Endodermal cell (in vitro differentiated cells): ENCODE measurements around the gene HS3ST3B1. TPM values are rescaled to one million over a fixed set of nuclear protein-coding genes. Genes with fewer than 3 reads are reported as not detected.
A peak's percentile ranks its signal among the peaks of the same experiment; 100 is the strongest.

Source experiments
- DNase-seq: peaks from one replicate; pipeline ENCODE4 v3.0.0-alpha.2; 2017
- H3K27ac ChIP-seq: 2 replicates; pipeline ENCODE4 v1.5.1; 2013; ENCODE audit warnings: mild to moderate bottlenecking, low read depth, low read length, moderate library complexity
- H3K27me3 ChIP-seq: 2 replicates; pipeline ENCODE4 v1.6.1; 2013; ENCODE audit warnings: mild to moderate bottlenecking, low read length, moderate library complexity; ENCODE audit not compliant: insufficient read depth, control insufficient read depth, poor library complexity, severe bottlenecking
- H3K36me3 ChIP-seq: 2 replicates; pipeline ENCODE4 v1.7.0; 2013; ENCODE audit warnings: mild to moderate bottlenecking, low read length, moderate library complexity; ENCODE audit not compliant: control insufficient read depth, insufficient read depth
- H3K4me1 ChIP-seq: one replicate; pipeline ENCODE4 v1.7.0; 2013; ENCODE audit warnings: low read length; ENCODE audit not compliant: control insufficient read depth, insufficient read depth
- H3K4me3 ChIP-seq: 2 replicates; pipeline ENCODE4 v1.5.1; 2013; ENCODE audit warnings: mild to moderate bottlenecking, low read length, moderate library complexity
- H3K9ac ChIP-seq: 2 replicates; pipeline ENCODE4 v1.6.1; 2013; ENCODE audit warnings: mild to moderate bottlenecking, low read length, moderate library complexity; ENCODE audit not compliant: poor library complexity, severe bottlenecking; ENCODE audit errors: extremely low read depth
- H3K9me3 ChIP-seq: 2 replicates; pipeline ENCODE4 v1.6.1; 2013; ENCODE audit warnings: mild to moderate bottlenecking, low read length, moderate library complexity; ENCODE audit not compliant: control insufficient read depth
- H3K27ac Mint-ChIP-seq: 2 replicates; pipeline ENCODE4 v1.8.0; 2020; ENCODE audit warnings: mixed read lengths
- H3K27me3 Mint-ChIP-seq: 2 replicates; pipeline ENCODE4 v1.8.0; 2021; ENCODE audit warnings: mild to moderate bottlenecking, mixed read lengths; ENCODE audit not compliant: insufficient read depth
- H3K36me3 Mint-ChIP-seq: 2 replicates; pipeline ENCODE4 v1.8.0; 2020; ENCODE audit warnings: low read depth, mixed read lengths
- H3K4me1 Mint-ChIP-seq: 2 replicates; pipeline ENCODE4 v1.8.0; 2020; ENCODE audit warnings: mixed read lengths
- H3K4me3 Mint-ChIP-seq: 2 replicates; pipeline ENCODE4 v1.8.0; 2020; ENCODE audit warnings: mild to moderate bottlenecking, moderate library complexity, mixed read lengths
- H3K9me3 Mint-ChIP-seq: 2 replicates; pipeline ENCODE4 v1.8.0; 2020; ENCODE audit warnings: mild to moderate bottlenecking, mixed read lengths
- CTCF ChIP-seq: fragments of 200-600 bp; sonication (generic); conservative IDR thresholded peaks from 2 replicates; pipeline ENCODE4 v1.5.0; 2021; ENCODE audit warnings: antibody characterized with exemption, mild to moderate bottlenecking
- WGBS, 2 experiments: methylation state at CpG; one replicate each; pipeline versions ENCODE4 v1.1.5 to v1.1.7; 2013; ENCODE audit warnings: missing lambda C conversion rate in 2 of 2, mixed read lengths in 1 of 2; ENCODE audit not compliant: insufficient coverage in 1 of 2, insufficient read length in 1 of 2; 5-methylcytosine and 5-hydroxymethylcytosine counted together
- total RNA-seq, 2 donors: library from RNA; stranded (reverse); fragmentation: NEBNext Ultra II Directional in 1 of 2; extraction: Animal tissue kit (Norgen Biotek cat#: 25700) in 1 of 2; gene quantifications; 2 replicates in 1 of 2; 3 replicates in 1 of 2; pipeline ENCODE4 v1.2.1, GENCODE V29; 2021

HS3ST3B1 gene
- total RNA-seq, 2 donors from 2014 or later: 5.6 to 6.9 TPM

GRCh38 chr17:14317383-14317782, 16.5 kb downstream of the HS3ST3B1 start:
- Histone ChIP-seq H3K9ac (no peak overlapping the region), H3K4me3 (no peak overlapping the region), H3K27ac (peak overlapping the region; percentile 7), H3K9me3 (no peaks in the 10 kb centered on the region), H3K27me3 (peaks cover 31% of the 10 kb centered on the region), H3K36me3 (peaks cover 3% of the 10 kb centered on the region), H3K4me1 (peaks cover 34% of the 10 kb centered on the region)
- H3K4me3 Mint-ChIP-seq: no peak overlapping the region
- H3K27me3 Mint-ChIP-seq: peaks cover 74% of the 10 kb centered on the region
- H3K4me1 Mint-ChIP-seq: peaks cover 40% of the 10 kb centered on the region
- no peak overlapping the region for H3K27ac Mint-ChIP-seq
- H3K9me3 Mint-ChIP-seq: peaks cover 2% of the 10 kb centered on the region
- TF ChIP-seq CTCF: no peak
- peaks cover 6% of the 10 kb centered on the region for H3K36me3 Mint-ChIP-seq
- 37 to 46% methylated on average over 3 of the region's 3 CpGs for whole genome bisulfite sequencing, 2 experiments
- peak; percentile 70 for DNase-seq

- H3K36me3 Mint-ChIP-seq: peaks cover 3% of the 10 kb centered on the region
- peaks cover 2% of the 10 kb centered on the region for H3K9me3 Mint-ChIP-seq
- DNase-seq: peak; percentile 58
- Histone ChIP-seq H3K4me1 (peaks cover 34% of the 10 kb centered on the region), H3K9ac (no peak overlapping the region), H3K27me3 (peaks cover 34% of the 10 kb centered on the region), H3K4me3 (no peak overlapping the region), H3K27ac (peak overlapping the region; percentile 6), H3K36me3 (peaks cover 3% of the 10 kb centered on the region), H3K9me3 (no peaks in the 10 kb centered on the region)
- peaks cover 77% of the 10 kb centered on the region for H3K27me3 Mint-ChIP-seq
- TF ChIP-seq CTCF: no peak
- 73 to 87% methylated on average over 7 to 12 of the region's 12 CpGs for WGBS, 2 experiments
- no peak overlapping the region for H3K27ac Mint-ChIP-seq
- peaks cover 47% of the 10 kb centered on the region for H3K4me1 Mint-ChIP-seq
- no peak overlapping the region for H3K4me3 Mint-ChIP-seq
Observed at GRCh38 chr17:14318109-14318917, 17.4 kb downstream of the HS3ST3B1 start.

GRCh38 chr17:14318918-14319205, 18.0 kb downstream of the HS3ST3B1 start:
- TF ChIP-seq CTCF: no peak
- Mint-ChIP-seq H3K27ac (no peak overlapping the region), H3K4me3 (no peak overlapping the region), H3K4me1 (peaks cover 52% of the 10 kb centered on the region), H3K9me3 (peaks cover 2% of the 10 kb centered on the region), H3K36me3 (peaks cover 2% of the 10 kb centered on the region), H3K27me3 (peaks cover 76% of the 10 kb centered on the region)
- H3K4me3 ChIP-seq: no peak overlapping the region
- H3K9ac ChIP-seq: no peak overlapping the region
- H3K36me3 ChIP-seq: peaks cover 3% of the 10 kb centered on the region
- H3K27me3 ChIP-seq: peaks cover 34% of the 10 kb centered on the region
- no peaks in the 10 kb centered on the region for H3K9me3 ChIP-seq
- 88 to 93% methylated on average over 2 to 4 of the region's 4 CpGs for WGBS, 2 experiments
- DNase-seq: peak; percentile 32
- H3K27ac ChIP-seq: no peak overlapping the region
- peaks cover 34% of the 10 kb centered on the region for H3K4me1 ChIP-seq
